Thyroid gland (tissue), 4 donors: Measurements from ENCODE around the gene YTHDF1. TPM values are rescaled to one million over a fixed set of nuclear protein-coding genes. Genes with fewer than 3 reads are reported as not detected.

Experiments
- DNase-seq, 2 donors: peaks; one replicate each; pipeline ENCODE4 v3.0.0-alpha.2; 2019
- H3K27ac ChIP-seq, 3 donors: fragments of 200-600 bp; sonication (generic); 1 replicate in 2 of 3; 2 replicates in 1 of 3; pipeline ENCODE4 v1.5.1; 2016 to 2019; ENCODE audit warnings: mild to moderate bottlenecking in 1 of 3, moderate library complexity in 1 of 3
- H3K27me3 ChIP-seq: fragments of 200-600 bp; sonication (generic); one replicate; pipeline ENCODE4 v1.5.1; 2019
- H3K36me3 ChIP-seq, 2 donors: fragments of 200-600 bp; sonication (generic); one replicate each; pipeline ENCODE4 v1.5.1; 2016 to 2019
- H3K4me1 ChIP-seq, 2 donors: fragments of 200-600 bp; sonication (generic); one replicate each; pipeline ENCODE4 v1.5.1; 2017 to 2019
- H3K4me3 ChIP-seq, 3 donors: fragments of 200-600 bp; sonication (generic); replicated peaks in 1 of 3; 1 replicate in 2 of 3; 2 replicates in 1 of 3; pipeline ENCODE4 v1.5.1; 2016; ENCODE audit warnings: mild to moderate bottlenecking in 1 of 3
- H3K9me3 ChIP-seq: fragments of 200-600 bp; sonication (generic); one replicate; pipeline ENCODE4 v1.5.1; 2017
- POLR2A ChIP-seq, 2 donors: fragments of 450-650 bp; IDR thresholded peaks; one replicate each; pipeline ENCODE4 v1.6.1; 2017; ENCODE audit warnings: antibody characterized with exemption in 2 of 2, mild to moderate bottlenecking in 2 of 2, moderate library complexity in 1 of 2
- WGBS, 2 donors: methylation state at CpG; one replicate each; pipeline ENCODE4 v1.1.5; 2017; 5-methylcytosine and 5-hydroxymethylcytosine counted together
- intact Hi-C: fragments of 100-400 bp; cut with DNase I; formaldehyde crosslinking; loops from one replicate; pipeline ENCODE4 v1.15.1; 2023
- total RNA-seq, 4 donors: library from RNA; depleted of rRNA; stranded (reverse); fragments of >200 nt; gene quantifications; one replicate each; pipeline ENCODE4 v1.2.3, GENCODE V29; 2016
- TF ChIP-seq, protein P1 (sequence below), 6 experiments: fragments of 200-600 bp in 3 of 6; fragments of 450-650 bp in 3 of 6; sonication (generic) in 3 of 6; IDR thresholded peaks; one replicate each; pipeline ENCODE4 v1.5.1; 2016 to 2019; ENCODE audit warnings: antibody characterized with exemption in 6 of 6, mild to moderate bottlenecking in 2 of 6, inconsistent platforms in 1 of 6, moderate library complexity in 1 of 6

YTHDF1 gene
- total RNA-seq, 4 donors from 2014 or later, result 41.3 to 54.2 (median 43.4) TPM

DNA sequence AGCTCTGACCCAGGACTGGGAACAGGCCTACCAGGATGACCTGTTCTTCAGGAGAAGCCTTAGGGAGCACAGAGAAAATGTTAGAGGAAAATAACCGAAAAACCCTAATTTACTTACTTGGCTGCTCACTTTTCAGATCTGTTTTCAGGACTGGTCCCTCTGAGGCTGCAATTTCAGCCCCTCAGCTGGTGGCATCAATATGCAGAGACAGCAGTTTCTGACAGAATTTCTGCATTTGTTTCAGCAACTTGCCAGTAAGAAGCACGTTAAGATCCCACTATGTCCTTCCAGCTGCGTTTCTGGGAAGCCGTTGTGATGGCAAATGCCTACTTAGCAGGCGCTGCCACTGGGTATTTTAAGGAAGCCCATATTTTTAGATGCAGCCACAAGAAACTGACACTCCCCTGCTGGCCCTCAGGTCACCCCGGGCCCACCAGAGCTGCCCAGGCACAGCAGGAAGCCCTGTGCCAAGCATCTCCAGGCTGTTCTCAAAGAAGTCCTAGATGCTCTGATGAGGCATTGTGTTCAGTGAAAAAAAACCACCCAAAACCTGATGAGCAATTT, 7.5 kb downstream of the YTHDF1 start:
- peaks cover 41 to 53% of the 10 kb centered on the region in 2 donors for H3K36me3 ChIP-seq
- DNase-seq, result no peak

GRCh38 chr20:63206878-63207277, 9.1 kb downstream of the YTHDF1 start:
- TF ChIP-seq, protein P1, sequence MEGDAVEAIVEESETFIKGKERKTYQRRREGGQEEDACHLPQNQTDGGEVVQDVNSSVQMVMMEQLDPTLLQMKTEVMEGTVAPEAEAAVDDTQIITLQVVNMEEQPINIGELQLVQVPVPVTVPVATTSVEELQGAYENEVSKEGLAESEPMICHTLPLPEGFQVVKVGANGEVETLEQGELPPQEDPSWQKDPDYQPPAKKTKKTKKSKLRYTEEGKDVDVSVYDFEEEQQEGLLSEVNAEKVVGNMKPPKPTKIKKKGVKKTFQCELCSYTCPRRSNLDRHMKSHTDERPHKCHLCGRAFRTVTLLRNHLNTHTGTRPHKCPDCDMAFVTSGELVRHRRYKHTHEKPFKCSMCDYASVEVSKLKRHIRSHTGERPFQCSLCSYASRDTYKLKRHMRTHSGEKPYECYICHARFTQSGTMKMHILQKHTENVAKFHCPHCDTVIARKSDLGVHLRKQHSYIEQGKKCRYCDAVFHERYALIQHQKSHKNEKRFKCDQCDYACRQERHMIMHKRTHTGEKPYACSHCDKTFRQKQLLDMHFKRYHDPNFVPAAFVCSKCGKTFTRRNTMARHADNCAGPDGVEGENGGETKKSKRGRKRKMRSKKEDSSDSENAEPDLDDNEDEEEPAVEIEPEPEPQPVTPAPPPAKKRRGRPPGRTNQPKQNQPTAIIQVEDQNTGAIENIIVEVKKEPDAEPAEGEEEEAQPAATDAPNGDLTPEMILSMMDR (IDR thresholded peaks at IDR 0.05), result no peak
- TF ChIP-seq POLR2A (IDR thresholded peaks at IDR 0.05), result no peak
- Histone ChIP-seq H3K27ac (no peak overlapping the region), H3K4me1 (peaks cover 5% of the 10 kb centered on the region in 2 donors), H3K9me3 (no peaks in the 10 kb centered on the region), H3K4me3 (no peak overlapping the region), H3K27me3 (no peaks in the 10 kb centered on the region), H3K36me3 (peaks cover 43 to 67% of the 10 kb centered on the region in 2 donors)
- intact Hi-C loops, result no loop called here
- no peak for DNase-seq
- WGBS, 2 donors, result 86 to 93% methylated on average over 10 to 11 of the region's 11 CpGs

More for the DNA sequence above, 7.5 kb downstream of the YTHDF1 start:
- WGBS, 2 donors, result 89 to 92% methylated on average over 5 to 6 of the region's 6 CpGs
- Histone ChIP-seq H3K4me3 (no peak overlapping the region), H3K4me1 (peaks cover 11 to 16% of the 10 kb centered on the region in 2 donors), H3K27ac (no peak overlapping the region), H3K27me3 (no peaks in the 10 kb centered on the region), H3K9me3 (no peaks in the 10 kb centered on the region)
- TF ChIP-seq, protein P1 (IDR thresholded peaks at IDR 0.05), result no peak
- TF ChIP-seq POLR2A (IDR thresholded peaks at IDR 0.05), result no peak
- intact Hi-C loops, result no loop called here

DNA sequence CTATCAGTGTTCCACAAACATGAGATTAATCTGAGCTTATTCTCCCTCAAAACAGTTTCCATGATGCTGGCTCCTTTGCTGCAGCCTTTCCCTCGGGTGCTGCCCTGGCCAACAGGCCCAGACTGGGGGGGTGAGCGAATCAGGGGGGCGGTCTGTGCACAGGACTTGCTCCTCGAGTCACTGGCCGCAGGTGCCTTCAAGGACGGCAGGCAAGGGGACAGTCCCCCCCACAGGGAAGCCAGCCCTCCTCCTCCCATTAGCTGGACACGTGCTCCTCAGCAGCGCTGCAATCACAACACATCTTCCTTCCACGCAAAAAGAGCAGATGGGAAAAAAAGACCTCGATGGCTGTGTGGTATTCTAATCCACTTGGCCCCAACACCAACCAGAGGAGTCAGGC, 10.0 kb downstream of the YTHDF1 start:
- Histone ChIP-seq H3K9me3 (no peaks in the 10 kb centered on the region), H3K4me1 (peaks cover 5% of the 10 kb centered on the region in 2 donors), H3K36me3 (peaks cover 44 to 66% of the 10 kb centered on the region in 2 donors), H3K27me3 (no peaks in the 10 kb centered on the region), H3K27ac (no peak overlapping the region), H3K4me3 (no peak overlapping the region)
- TF ChIP-seq POLR2A (IDR thresholded peaks at IDR 0.05), result no peak
- TF ChIP-seq, protein P1 (IDR thresholded peaks at IDR 0.05), result no peak
- no peak for DNase-seq
- WGBS, 2 donors, result 84 to 92% methylated on average over 4 to 10 of the region's 10 CpGs
- intact Hi-C loops, result no loop called here

DNA sequence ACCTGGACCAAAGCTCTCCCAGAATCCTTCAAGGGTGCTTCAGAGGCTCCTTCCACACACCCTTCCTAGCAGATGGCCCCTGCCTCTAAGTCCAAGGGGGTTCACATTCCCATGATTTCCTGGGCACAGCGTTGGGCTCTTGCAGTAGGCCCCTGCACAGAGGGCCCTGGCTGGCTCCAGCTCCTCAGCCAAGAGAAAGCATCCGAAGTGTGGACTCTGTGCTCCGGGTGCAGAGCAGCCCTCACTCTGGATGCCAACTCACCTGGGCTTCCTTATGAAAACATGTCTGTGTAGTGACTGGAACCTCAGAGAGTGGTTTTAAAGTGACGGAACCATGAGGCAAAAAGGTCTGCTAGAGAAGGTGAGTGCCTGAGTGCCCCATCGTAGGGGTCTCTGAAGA, 11.6 kb downstream of the YTHDF1 start:
- Histone ChIP-seq H3K27ac (no peak overlapping the region), H3K36me3 (peaks cover 44 to 54% of the 10 kb centered on the region in 2 donors), H3K4me3 (no peak overlapping the region), H3K27me3 (no peaks in the 10 kb centered on the region), H3K4me1 (peaks cover 5% of the 10 kb centered on the region in 2 donors), H3K9me3 (no peaks in the 10 kb centered on the region)
- 36 to 49% methylated on average over 5 of the region's 5 CpGs for WGBS, 2 donors
- TF ChIP-seq, protein P1 (IDR thresholded peaks at IDR 0.05), result no peak
- no peak for TF ChIP-seq POLR2A (IDR thresholded peaks at IDR 0.05)
- intact Hi-C loops, result no loop called here
- DNase-seq, result peak; percentile 62 to 63

- WGBS, 2 donors, result 95% methylated on average over 25 to 28 of the region's 29 CpGs
- H3K9me3 ChIP-seq, result no peaks in the 10 kb centered on the region
- H3K36me3 ChIP-seq, result peaks cover 34 to 41% of the 10 kb centered on the region in 2 donors
- intact Hi-C loops, result no loop called here
- no peaks in the 10 kb centered on the region for H3K27me3 ChIP-seq
- TF ChIP-seq, protein P1 (IDR thresholded peaks at IDR 0.05), result no peak
- no peak for TF ChIP-seq POLR2A (IDR thresholded peaks at IDR 0.05)
- no peak overlapping the region for H3K4me3 ChIP-seq
- no peak for DNase-seq
- peaks cover 5% of the 10 kb centered on the region in 2 donors for H3K4me1 ChIP-seq
- H3K27ac ChIP-seq, result no peak overlapping the region
Observed at GRCh38 chr20:63202811-63203526, 13.0 kb downstream of the YTHDF1 start.
